ENCODE results near the gene PHPT1. TPM values are rescaled to one million over a fixed set of nuclear protein-coding genes. Genes with fewer than 3 reads are reported as not detected.
A peak's percentile ranks its signal among the peaks of the same experiment; 100 is the strongest.
"Not testable (repeated sequence)": the region's sequence is repeated elsewhere in the genome, so short reads cannot be mapped to it uniquely, and the experiment has no call there.

Gene PHPT1
- total RNA-seq, 1 donor from 2014 or later: 109 TPM

- no peak for DNase-seq (ENCODE audit: low spot score)
Measured at GRCh38 chr9:136837146-136837855, 11.9 kb upstream of the PHPT1 start.

DNA sequence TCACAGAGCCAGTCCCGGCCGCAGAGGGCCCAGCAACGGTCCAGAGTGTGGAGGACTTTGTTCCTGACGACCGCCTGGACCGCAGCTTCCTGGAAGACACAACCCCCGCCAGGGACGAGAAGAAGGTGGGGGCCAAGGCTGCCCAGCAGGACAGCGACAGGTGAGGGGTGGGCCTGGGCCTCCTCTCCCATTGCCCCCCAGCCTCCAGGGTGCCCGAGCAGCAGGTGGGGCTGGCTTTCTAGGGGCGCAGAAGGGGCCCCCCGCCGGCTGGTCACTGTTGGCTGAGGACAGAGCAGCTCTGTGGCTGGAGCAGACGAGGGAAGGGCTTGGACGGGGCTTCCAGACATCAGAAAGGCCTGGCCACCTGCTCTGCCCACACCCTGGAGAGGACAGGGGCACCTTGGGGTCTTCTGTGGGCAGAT lies 11.3 kb upstream of the PHPT1 start:
- DNase-seq (ENCODE audit: low spot score): not testable (repeated sequence)

GRCh38 chr9:136838314-136839228 lies 10.6 kb upstream of the PHPT1 start:
- no peak for DNase-seq (ENCODE audit: low spot score)

DNA sequence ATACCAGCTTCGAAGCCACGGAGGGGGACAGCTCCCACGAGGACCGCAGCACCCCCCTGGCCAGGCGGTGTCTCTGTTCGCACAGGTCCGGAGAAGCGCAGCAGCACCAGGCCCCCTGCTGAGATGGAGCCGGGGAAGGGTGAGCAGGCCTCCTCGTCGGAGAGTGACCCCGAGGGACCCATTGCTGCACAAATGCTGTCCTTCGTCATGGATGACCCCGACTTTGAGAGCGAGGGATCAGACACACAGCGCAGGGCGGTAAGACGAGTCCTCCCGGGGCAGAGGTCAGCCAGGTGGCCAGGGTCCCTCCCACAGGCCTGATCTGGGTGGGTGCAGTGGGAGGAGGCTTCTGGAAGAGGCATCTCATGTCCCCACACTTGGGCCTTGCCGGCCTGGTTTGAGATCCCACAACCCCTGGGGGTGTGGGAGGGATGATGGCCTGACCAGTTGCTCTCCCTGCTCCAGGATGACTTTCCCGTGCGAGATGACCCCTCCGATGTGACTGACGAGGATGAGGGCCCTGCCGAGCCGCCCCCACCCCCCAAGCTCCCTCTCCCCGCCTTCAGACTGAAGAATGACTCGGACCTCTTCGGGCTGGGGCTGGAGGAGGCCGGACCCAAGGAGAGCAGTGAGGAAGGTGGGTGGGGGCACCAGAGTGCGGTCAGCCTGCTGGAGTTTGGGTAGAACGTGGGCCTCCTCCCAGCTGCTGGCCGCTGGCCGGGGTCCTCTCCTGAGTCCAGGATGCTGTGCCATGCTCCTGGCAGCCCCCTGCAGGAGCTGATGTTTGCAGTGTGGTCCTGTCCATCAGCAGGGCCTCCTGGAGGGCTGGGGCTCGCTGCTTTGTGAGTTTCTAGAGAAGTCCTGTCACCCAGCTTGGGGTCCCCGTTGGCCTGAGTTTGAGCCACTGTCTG lies 9.7 kb upstream of the PHPT1 start:
- no peak for DNase-seq (ENCODE audit: low spot score)

DNA sequence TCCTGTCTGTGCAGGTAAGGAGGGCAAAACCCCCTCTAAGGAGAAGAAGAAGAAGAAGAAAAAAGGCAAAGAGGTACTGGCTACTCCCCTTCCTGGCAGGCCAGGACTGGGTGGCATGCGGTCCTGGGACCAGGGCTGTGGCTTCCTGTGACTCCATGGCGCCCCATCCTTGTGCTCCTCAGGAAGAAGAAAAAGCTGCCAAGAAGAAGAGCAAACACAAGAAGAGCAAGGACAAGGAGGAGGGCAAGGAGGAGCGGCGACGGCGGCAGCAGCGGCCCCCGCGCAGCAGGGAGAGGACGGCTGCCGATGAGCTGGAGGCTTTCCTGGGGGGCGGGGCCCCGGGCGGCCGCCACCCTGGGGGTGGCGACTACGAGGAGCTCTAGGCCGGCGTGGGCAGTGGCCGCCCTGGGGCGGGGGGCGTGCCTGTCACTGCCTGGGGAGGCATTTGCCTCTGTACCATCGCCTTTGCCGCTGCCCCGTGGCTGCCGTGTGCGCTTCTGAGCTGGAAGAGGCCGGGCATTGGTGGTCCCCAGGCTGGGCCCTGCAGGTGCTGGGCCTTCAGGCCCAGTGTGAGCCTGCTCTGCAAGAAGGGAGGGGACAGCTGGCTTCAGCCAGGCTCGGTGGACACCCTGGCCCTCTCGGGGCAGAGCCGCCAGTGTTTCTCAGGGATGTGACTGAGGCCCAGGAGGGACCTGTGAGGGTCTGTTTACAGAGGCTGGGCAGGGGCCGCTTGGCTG lies 8.9 kb upstream of the PHPT1 start:
- DNase-seq (ENCODE audit: low spot score): no peak

GRCh38 chr9:136840877-136841645 lies 8.1 kb upstream of the PHPT1 start:
- DNase-seq (ENCODE audit: low spot score): no peak

DNA sequence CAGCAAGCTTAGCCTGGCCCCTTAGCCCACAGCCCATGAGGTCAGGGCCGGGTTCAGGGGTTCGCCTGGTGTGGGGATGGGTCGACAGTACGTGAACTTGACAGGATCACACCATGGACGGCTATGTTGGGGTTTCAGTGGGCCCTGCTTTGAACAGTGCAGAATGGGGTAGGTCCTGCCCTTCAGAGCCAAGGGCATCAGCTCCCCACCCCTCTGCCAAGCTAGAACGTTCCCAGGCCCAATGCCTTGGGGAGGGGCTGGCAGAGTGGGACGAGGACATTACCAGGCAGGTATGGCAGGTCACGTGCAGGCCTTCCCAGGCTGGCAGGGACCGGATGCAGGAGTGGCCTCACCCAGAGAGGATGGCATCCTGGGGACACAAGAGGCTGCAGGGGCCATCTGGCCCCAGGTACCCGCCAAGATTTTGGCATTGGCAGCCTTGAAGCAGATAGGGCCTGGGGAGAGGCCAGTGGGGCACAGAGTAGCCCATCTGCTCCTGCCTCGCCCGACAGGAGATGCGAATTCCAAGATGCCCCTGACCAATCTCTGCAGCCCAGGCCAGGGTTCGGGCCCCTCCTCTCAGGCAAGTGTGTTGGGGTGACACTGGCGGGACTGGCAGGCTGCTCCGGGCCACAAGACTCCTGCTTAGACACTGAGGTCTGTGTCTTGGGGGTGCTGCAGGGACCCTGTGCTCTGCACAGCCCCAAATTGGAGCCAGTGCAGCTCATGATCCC lies 7.4 kb upstream of the PHPT1 start:
- DNase-seq (ENCODE audit: low spot score): not testable (repeated sequence)

DNA sequence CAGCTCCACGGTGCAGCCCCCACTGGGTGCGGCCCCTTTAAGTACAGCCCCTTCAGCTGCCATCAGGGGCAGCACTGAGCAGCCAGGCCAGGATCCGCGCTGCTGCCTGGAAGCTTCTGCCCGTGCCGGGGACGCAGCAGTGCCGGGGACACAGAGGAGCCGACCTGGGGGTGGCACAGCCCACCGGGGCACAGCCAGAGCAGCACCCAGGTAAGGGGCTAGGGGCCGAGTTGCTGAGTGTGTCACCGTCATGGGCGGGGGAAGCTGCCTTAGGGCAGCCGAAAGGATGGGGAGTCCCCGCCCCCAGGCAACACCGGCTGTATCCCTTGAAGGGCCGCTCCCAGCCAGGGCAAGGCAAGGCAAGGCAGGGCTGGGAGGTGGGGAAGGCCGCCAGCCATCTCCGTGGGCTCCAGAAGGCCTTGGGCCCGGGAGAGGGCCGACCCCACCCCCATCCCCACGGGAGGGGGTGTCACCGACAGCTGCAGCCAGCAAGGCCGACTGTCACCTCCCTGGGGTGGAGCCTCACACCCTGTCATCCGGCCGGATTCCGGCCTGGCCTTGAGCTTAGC lies 6.7 kb upstream of the PHPT1 start, which contains the start of gene AJM1:
TSS of gene AJM1 (plus strand) at position 99 of the 569 bp plus-strand sequence. CDS start 1,937 bp downstream, outside the sequence.
- peak; percentile 70 for DNase-seq (ENCODE audit: low spot score)

DNA sequence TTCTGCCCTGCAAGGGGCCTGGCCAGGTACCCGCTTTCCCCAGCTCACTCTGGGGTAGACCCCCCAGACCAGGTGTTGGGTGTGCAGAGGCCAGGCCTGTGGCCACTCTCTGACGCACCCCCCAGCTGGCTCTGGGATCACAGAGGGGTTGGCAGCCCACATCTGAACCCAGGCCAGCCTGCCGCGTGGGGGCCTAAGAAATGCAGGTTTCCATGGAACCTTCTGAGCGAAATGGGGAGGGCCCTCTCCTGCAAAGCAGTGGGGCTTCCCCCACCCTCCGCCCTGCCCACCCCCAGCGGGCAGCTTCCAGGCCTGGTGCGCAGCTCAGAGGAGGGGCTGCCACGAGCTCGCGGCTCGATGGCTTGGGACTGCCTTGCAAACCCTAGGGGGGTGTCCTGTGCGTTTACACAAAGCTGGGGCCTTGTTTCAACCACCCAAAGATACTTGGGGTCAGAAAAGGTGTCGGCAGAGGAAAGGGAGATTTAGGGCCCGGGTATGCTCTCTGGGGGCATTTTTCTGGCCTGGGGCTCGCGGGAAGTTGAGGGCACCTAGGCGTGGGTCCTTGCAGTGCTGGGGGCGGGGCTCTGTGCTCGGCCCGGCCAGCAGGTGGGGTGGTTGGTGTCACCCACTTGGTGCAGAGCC lies 5.9 kb upstream of the PHPT1 start:
- DNase-seq (ENCODE audit: low spot score): not testable (repeated sequence)

DNA sequence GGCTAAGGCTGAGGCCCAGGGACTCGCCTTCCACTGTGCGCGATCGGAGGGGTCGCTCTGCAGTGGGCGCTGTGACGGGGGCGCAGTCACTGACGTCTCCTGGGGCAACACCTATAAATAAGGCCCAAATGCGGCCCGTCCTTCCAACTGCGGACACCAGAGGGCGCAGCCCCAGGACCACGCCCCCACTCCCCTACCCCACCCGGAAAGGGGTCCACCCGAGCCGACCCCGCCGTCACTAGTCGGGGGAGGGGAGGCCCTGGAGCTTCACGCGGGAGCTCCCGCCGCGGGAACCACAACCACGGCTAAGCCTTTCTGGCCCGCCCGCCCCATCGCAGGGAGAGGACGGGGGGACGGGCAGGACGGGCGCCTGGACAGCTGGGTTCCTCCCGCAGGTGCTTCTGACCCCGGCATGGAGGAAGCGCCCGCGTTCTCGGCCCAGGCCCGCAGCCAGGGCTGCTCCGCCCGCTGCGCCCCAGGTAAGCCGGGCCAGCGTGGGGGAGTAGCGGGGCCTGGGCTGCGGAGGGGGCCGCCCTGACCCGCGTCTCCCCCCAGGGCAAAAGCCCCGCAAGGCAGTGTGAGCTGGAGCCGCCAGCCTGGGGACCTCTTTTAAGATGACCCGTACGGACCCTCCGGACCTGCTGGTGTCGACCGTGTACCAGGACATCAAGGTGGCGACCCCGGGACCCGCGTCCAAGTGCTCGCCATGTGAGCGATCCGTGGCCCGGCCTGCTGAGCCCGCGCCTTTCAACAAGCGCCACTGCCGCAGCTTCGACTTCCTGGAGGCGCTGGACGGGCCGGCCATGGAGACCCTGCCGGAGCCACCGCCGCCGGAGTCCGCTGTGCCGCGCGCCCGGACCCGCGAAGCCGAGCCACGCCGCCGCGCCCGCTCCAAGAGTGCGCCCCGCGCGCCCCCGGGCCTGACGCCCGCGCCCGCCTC lies 5.1 kb upstream of the PHPT1 start:
- DNase-seq (ENCODE audit: low spot score): not testable (repeated sequence)

DNA sequence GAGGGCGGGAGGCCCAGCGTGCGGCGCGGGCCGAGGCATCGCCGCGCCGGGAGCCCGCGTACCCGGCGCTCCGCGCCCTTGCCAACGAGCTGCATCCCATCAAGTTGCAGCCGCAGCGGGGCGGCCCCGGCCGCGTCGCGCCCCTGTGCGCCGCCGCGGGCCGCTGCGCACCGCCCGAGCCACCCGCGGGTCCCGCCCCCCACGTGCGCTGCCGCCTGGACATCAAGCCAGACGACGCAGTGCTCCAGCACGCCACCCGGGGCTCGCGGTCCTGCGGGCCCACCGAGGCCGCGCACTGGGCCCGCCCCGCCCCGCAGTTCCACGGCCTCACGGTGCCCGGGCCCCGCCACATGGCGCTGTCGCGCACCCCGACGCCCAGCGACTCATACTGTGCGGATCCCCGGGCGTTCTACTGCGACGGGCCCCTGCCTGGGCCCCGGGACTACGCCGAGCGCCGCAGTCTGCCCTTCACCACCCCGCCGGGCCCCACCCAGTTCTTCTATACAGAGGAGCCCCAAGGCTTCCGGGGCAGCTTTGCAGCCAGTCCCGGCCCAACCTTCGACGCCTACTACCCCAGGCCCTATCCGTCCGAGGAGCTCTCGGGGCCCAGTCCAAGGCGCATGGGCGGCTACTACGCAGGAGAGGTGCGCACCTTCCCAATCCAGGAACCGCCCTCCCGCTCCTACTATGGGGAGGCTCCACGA lies 4.3 kb upstream of the PHPT1 start:
- DNase-seq (ENCODE audit: low spot score): no peak

- no peak for DNase-seq (ENCODE audit: low spot score)
Measured at GRCh38 chr9:136845465-136846260, 3.5 kb upstream of the PHPT1 start.

DNA sequence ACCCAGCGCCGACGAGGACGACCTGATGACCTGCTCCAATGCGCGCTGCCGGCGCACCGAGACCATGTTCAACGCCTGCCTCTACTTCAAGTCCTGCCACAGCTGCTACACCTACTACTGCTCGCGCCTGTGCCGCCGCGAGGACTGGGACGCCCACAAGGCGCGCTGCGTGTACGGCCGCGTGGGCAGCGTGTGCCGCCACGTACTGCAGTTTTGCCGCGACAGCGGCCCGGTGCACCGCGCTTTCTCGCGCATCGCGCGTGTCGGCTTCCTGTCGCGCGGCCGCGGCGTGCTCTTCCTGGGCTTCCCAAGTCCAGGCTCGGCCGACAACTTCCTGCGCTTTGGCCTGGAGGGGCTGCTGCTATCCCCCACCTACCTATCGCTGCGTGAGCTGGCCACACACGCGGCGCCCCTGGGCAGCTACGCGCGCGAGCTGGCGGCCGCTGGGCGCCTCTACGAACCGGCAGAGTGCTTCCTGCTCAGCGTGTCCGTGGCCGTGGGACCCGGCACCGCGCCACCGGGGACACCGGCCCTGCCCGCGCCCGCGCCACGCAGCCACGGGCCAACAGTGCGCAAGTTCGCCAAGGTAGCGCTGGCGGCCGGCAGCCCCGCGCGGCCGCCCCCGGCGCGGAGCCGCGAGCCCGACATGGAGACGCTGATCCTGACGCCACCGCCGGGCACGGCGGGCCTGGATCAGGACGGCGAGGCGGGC lies 2.7 kb upstream of the PHPT1 start:
- DNase-seq (ENCODE audit: low spot score): no peak

DNA sequence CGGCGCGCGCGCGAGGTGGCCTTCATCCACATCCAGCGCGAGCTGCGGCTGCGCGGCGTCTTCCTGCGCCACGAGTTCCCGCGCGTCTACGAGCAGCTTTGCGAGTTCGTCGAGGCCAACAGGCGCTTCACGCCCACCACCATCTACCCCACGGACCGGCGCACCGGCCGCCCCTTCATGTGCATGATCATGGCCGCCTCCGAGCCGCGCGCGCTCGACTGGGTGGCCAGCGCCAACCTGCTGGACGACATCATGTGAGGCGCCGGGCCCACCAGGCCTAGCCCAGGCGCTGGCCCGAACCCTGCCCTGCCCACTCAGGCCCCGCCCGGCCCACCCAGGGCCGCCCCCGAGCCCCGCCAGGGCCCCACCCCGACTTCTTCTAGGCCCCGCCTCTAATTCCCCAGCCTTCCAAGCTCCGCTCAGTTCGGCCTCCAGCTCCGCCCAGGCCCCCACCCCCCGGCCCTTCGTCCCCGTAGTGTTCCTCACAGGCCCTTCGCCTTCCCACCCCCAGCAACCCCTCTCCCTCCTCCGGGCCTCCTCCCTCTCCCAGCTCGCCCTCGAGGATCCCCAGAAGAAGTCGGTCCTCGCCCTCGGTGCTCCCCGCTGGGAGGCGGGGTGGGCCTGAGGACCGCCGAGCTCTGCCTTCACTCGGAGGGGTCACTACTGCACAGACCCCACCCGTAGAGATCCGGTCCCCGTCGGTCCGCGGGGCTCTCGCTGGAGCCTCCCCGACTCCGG lies 2.0 kb upstream of the PHPT1 start:
- DNase-seq (ENCODE audit: low spot score): no peak

Data from ureter (tissue), 1 donor.